MM.1S (cell line): ENCODE measurements around the gene FIP1L1.

ENCODE experiments used
- CTCF ChIP-seq: fragments of 300-600 bp; sonication (generic); IDR thresholded peaks from 2 replicates; pipeline ENCODE4 v1.5.1; 2016; ENCODE audit warnings: antibody characterized with exemption, low read length, mixed read lengths
- EZH2 ChIP-seq: fragments of 300-600 bp; sonication (generic); optimal IDR thresholded peaks from 2 replicates; pipeline ENCODE3; 2017; ENCODE audit warnings: low read depth, mild to moderate bottlenecking, antibody characterized with exemption, low read length, mixed read lengths

GRCh38 chr4:53441564-53441963 is 64.1 kb downstream of the FIP1L1 start:
- TF ChIP-seq CTCF (no peak), EZH2 (no peak)
